Esophagus squamous epithelium (tissue), 4 donors: ENCODE data around the gene FHL2.

Experiments
- CTCF ChIP-seq, 6 experiments: fragments of 450-650 bp in 4 of 6; fragments of 200-600 bp in 2 of 6; sonication (generic) in 2 of 6; IDR thresholded peaks; one replicate each; pipeline ENCODE4 v1.5.1; 2016 to 2019; ENCODE audit warnings: antibody characterized with exemption in 6 of 6, mild to moderate bottlenecking in 4 of 6, moderate library complexity in 4 of 6
- POLR2A ChIP-seq, 4 donors: fragments of 450-650 bp; IDR thresholded peaks; one replicate each; pipeline ENCODE4 v1.6.1; 2017; ENCODE audit warnings: antibody characterized with exemption in 4 of 4, mild to moderate bottlenecking in 4 of 4, moderate library complexity in 3 of 4

- TF ChIP-seq CTCF (IDR thresholded peaks at IDR 0.05) (no peak), POLR2A (IDR thresholded peaks at IDR 0.05) (no peak)
Measured at GRCh38 chr2:105338020-105338385, 60.8 kb downstream of the FHL2 start.
